OCI-LY3 (cell line): ENCODE data around the gene SPOP.

Source experiments
- CTCF ChIP-seq: fragments of 200-600, 300-600 bp; sonication (generic); IDR thresholded peaks from 2 replicates; pipeline ENCODE4 v1.5.1; 2014; ENCODE audit warnings: antibody characterized with exemption, low read length, low read depth
- EZH2phosphoT487 ChIP-seq: fragments of 200-600 bp; shearing (Covaris generic); IDR thresholded peaks from 2 replicates; pipeline ENCODE4 v1.6.1; 2018; ENCODE audit warnings: antibody characterized with exemption, mixed run types, low read depth

GRCh38 chr17:49595328-49595727 is 82.6 kb downstream of the SPOP start:
- TF ChIP-seq CTCF: no peak
- no peak for TF ChIP-seq EZH2phosphoT487
